ENCODE data around the gene CNN1. TPM values are rescaled to one million over a fixed set of nuclear protein-coding genes. Genes with fewer than 3 reads are reported as not detected.

The CNN1 gene
- total and polyA plus RNA-seq, 7 donors = 4.9 to 3,058 (median 1,586) TPM

- 92% methylated on average over 18 of the region's 18 CpGs for WGBS, 2 donors
- no peak for TF ChIP-seq CTCF (IDR thresholded peaks at IDR 0.05)
- TF ChIP-seq EP300 (IDR thresholded peaks at IDR 0.05) = no peak
- no peak for TF ChIP-seq POLR2AphosphoS5 (IDR thresholded peaks at IDR 0.05)
- TF ChIP-seq POLR2A (IDR thresholded peaks at IDR 0.05) = no peak
- H3K27ac ChIP-seq = no peak overlapping the region
- no peaks in the 10 kb centered on the region for H3K27me3 ChIP-seq
- DNase-seq = no peak
- intact Hi-C loops (cut with DNase I) = loop anchor here (5.0 kb wide), 1 partner anchor 70 kb away; the partner anchor contains the start of genes ODAD3 and PRKCSH
- peaks cover 0 to 20% (median 11%) of the 10 kb centered on the region in 4 donors for H3K4me1 ChIP-seq
- peaks cover 0 to 24% (median 8%) of the 10 kb centered on the region in 4 donors for H3K36me3 ChIP-seq
- H3K4me3 ChIP-seq = no peak overlapping the region
- no peaks in the 10 kb centered on the region for H3K9me3 ChIP-seq
These were observed 31.1 kb upstream of the CNN1 start for GRCh38 chr19:11507370-11508078.

- intact Hi-C loops (cut with DNase I) = no loop called here
- Histone ChIP-seq H3K27me3 (no peaks in the 10 kb centered on the region), H3K27ac (no peak overlapping the region), H3K9me3 (no peaks in the 10 kb centered on the region), H3K4me1 (peaks cover 0 to 12% (median 6%) of the 10 kb centered on the region in 4 donors), H3K36me3 (peaks cover 0 to 53% (median 16%) of the 10 kb centered on the region in 4 donors), H3K4me3 (no peak overlapping the region)
- TF ChIP-seq CTCF (IDR thresholded peaks at IDR 0.05) (no peak), POLR2AphosphoS5 (IDR thresholded peaks at IDR 0.05) (no peak), EP300 (IDR thresholded peaks at IDR 0.05) (no peak), POLR2A (IDR thresholded peaks at IDR 0.05) (no peak)
- DNase-seq = no peak
- 95 to 96% methylated on average over 8 of the region's 8 CpGs for WGBS, 2 donors
These were observed 28.2 kb upstream of the CNN1 start for GRCh38 chr19:11510444-11510843.

- no peak for DNase-seq
- H3K4me3 ChIP-seq = no peak overlapping the region
- intact Hi-C loops (cut with DNase I) = no loop called here
- H3K4me1 ChIP-seq = no peaks in the 10 kb centered on the region
- H3K9me3 ChIP-seq = no peaks in the 10 kb centered on the region
- no peak overlapping the region for H3K27ac ChIP-seq
- TF ChIP-seq EP300 (IDR thresholded peaks at IDR 0.05) (no peak), CTCF (IDR thresholded peaks at IDR 0.05) (no peak), POLR2AphosphoS5 (IDR thresholded peaks at IDR 0.05) (no peak), POLR2A (IDR thresholded peaks at IDR 0.05) (no peak)
- 97% methylated on average over 20 of the region's 20 CpGs for WGBS, 2 donors
- no peaks in the 10 kb centered on the region for H3K27me3 ChIP-seq
- peaks cover 9 to 88% (median 31%) of the 10 kb centered on the region in 4 donors for H3K36me3 ChIP-seq
These were observed 24.7 kb upstream of the CNN1 start for GRCh38 chr19:11513946-11514345.

- H3K36me3 ChIP-seq = peaks cover 8 to 85% (median 18%) of the 10 kb centered on the region in 4 donors
- WGBS, 2 donors = 92 to 96% methylated on average over 9 of the region's 9 CpGs
- no peaks in the 10 kb centered on the region for H3K4me1 ChIP-seq
- no peaks in the 10 kb centered on the region for H3K9me3 ChIP-seq
- intact Hi-C loops (cut with DNase I) = no loop called here
- H3K4me3 ChIP-seq = no peak overlapping the region
- no peak for TF ChIP-seq EP300 (IDR thresholded peaks at IDR 0.05)
- no peak for TF ChIP-seq POLR2AphosphoS5 (IDR thresholded peaks at IDR 0.05)
- H3K27ac ChIP-seq = no peak overlapping the region
- H3K27me3 ChIP-seq = no peaks in the 10 kb centered on the region
- no peak for DNase-seq
These were observed 19.5 kb upstream of the CNN1 start for GRCh38 chr19:11519138-11519537.

GRCh38 chr19:11528551-11529341, 9.9 kb upstream of the CNN1 start, which contains the start of gene ECSIT:
TSS of gene ECSIT (minus strand) at chr19:11529134. CDS start at chr19:11519170, 9,964 bp downstream.
- intact Hi-C loops (cut with DNase I) = loop anchor here (2.0 to 5.0 kb wide), 2 partner anchors 24 to 34 kb away; partner anchors contain the start of gene ZNF653
- no peak for TF ChIP-seq EP300 (IDR thresholded peaks at IDR 0.05)
- peak in 1 of 2 donors; percentile 17 for TF ChIP-seq POLR2A (IDR thresholded peaks at IDR 0.05)
- peak; percentile 54 to 78 (median 75) for TF ChIP-seq POLR2AphosphoS5 (IDR thresholded peaks at IDR 0.05)
- no peak for TF ChIP-seq CTCF (IDR thresholded peaks at IDR 0.05)
- Histone ChIP-seq H3K4me1 (peaks cover 0 to 36% (median 27%) of the 10 kb centered on the region in 4 donors), H3K4me3 (peak within 1 kb of the TSS; percentile 67 to 92 (median 82)), H3K36me3 (peaks cover 0 to 19% (median 3%) of the 10 kb centered on the region in 4 donors), H3K27ac (peak within 1 kb of the TSS; percentile 83 to 95 (median 92)), H3K27me3 (no peaks in the 10 kb centered on the region), H3K9me3 (no peaks in the 10 kb centered on the region)
- 0 to 1% methylated on average over 47 of the region's 47 CpGs for WGBS, 2 donors
- peak; percentile 99 for DNase-seq

All from sigmoid colon (tissue), 7 donors.